GM10266 (cell line): ENCODE results near the gene GNAS.

ENCODE experiments used
- DNase-seq: peaks from one replicate; pipeline ENCODE4 v3.0.0; 2012; ENCODE audit errors: extremely low spot score
- CTCF ChIP-seq: IDR thresholded peaks from 2 replicates; pipeline ENCODE4 v1.5.1; 2012; ENCODE audit warnings: mild to moderate bottlenecking, low read depth; ENCODE audit not compliant: control insufficient read depth, insufficient read depth; ENCODE audit errors: missing control alignments

GNAS gene

GRCh38 chr20:58880994-58881752, 28.7 kb downstream of the GNAS start:
- no peak for DNase-seq
- peak; percentile 25 for TF ChIP-seq CTCF

GRCh38 chr20:58882704-58883089, 30.2 kb downstream of the GNAS start:
- no peak for TF ChIP-seq CTCF
- DNase-seq, result no peak

GRCh38 chr20:58883241-58883691, 30.8 kb downstream of the GNAS start:
- no peak for TF ChIP-seq CTCF
- DNase-seq, result no peak

GRCh38 chr20:58884966-58885365, 32.5 kb downstream of the GNAS start:
- no peak for TF ChIP-seq CTCF

GRCh38 chr20:58886546-58886945, 34.0 kb downstream of the GNAS start:
- no peak for DNase-seq
- no peak for TF ChIP-seq CTCF

More at GRCh38 chr20:58884966-58885365, 32.5 kb downstream of the GNAS start:
- DNase-seq, result no peak

GRCh38 chr20:58888103-58888502, 35.6 kb downstream of the GNAS start:
- no peak for TF ChIP-seq CTCF
- DNase-seq, result no peak

GRCh38 chr20:58888521-58889333, 36.2 kb downstream of the GNAS start:
- peak; percentile 91 for DNase-seq
- TF ChIP-seq CTCF, result no peak
